GM10248 (cell line): ENCODE measurements around the gene SMYD3.

Experiments used
- CTCF ChIA-PET: fragments of 300-600 bp; sonication (Branson Sonifier 250); formaldehyde crosslinking; extraction: SDS; loops from one replicate; lab custom pipeline; 2021; ENCODE audit warnings: antibody characterized with exemption; lab: Yijun Ruan, JAX
- POLR2A ChIA-PET: fragments of 350-650 bp; sonication (Branson Sonifier 250); formaldehyde crosslinking; extraction: SDS; loops from one replicate; lab custom pipeline; 2020; ENCODE audit warnings: antibody characterized with exemption; lab: Yijun Ruan, JAX
- DNase-seq: peaks from one replicate; pipeline ENCODE4 v3.0.0; 2012; ENCODE audit errors: extremely low spot score
- TF ChIP-seq, protein P1 (sequence below): IDR thresholded peaks from 2 replicates; pipeline ENCODE4 v1.5.1; 2012; ENCODE audit warnings: mild to moderate bottlenecking, low read depth; ENCODE audit errors: extremely low read depth, missing control alignments, control extremely low read depth

SMYD3 gene

DNA sequence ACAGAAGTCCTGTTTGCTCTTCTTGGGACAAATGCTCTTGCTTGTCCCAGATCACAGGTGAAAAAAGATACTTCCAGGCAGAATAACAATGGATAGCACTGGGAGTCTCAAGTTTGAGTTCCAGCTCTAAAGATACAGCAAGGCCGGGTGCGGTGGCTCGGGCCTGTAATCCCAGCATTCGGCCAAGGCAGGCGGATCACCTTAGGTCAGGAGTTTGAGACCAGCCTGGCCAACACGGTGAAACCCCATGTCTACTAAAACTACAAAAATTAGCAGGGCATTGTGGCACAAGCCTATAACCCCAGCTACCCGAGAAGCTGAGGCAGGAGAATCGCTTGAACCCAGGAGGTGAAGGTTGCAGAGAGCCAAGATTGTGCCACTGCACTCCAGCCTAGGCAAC lies 337.6 kb downstream of the SMYD3 start:
- POLR2A ChIA-PET = interaction anchor here (0.7 kb wide), 1 partner anchor 180 kb away, joined by 3 read pairs; no protein-coding TSS in a partner anchor
- no peak for DNase-seq
- CTCF ChIA-PET = interaction anchor here (1.3 to 1.5 kb wide), 3 partner anchors 10 to 70 kb away, joined by 3 to 5 read pairs (median 3); no protein-coding TSS in a partner anchor
- TF ChIP-seq, protein P1, sequence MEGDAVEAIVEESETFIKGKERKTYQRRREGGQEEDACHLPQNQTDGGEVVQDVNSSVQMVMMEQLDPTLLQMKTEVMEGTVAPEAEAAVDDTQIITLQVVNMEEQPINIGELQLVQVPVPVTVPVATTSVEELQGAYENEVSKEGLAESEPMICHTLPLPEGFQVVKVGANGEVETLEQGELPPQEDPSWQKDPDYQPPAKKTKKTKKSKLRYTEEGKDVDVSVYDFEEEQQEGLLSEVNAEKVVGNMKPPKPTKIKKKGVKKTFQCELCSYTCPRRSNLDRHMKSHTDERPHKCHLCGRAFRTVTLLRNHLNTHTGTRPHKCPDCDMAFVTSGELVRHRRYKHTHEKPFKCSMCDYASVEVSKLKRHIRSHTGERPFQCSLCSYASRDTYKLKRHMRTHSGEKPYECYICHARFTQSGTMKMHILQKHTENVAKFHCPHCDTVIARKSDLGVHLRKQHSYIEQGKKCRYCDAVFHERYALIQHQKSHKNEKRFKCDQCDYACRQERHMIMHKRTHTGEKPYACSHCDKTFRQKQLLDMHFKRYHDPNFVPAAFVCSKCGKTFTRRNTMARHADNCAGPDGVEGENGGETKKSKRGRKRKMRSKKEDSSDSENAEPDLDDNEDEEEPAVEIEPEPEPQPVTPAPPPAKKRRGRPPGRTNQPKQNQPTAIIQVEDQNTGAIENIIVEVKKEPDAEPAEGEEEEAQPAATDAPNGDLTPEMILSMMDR = no peak

DNA sequence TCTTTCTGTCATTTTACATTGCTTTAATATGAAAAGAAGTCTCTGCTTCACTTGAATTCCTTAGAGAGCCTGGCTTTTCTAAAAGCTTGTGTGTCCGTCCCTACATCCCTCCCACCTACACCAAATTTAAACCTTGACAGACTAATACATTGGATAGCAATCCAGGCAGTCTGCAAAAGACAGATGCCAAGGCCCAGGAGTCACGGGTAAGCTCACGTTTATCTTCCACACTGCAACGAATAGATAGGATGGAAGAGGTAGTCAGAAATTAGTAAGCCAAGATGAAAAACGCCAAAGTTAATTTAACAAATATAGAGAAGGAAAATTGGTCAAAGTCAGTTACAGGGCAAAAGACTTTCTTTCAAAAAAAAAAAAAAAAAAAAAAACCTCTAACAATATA lies 338.1 kb downstream of the SMYD3 start:
- POLR2A ChIA-PET = interaction anchor here (0.7 kb wide), 1 partner anchor 181 kb away, joined by 3 read pairs; no protein-coding TSS in a partner anchor
- no peak for DNase-seq
- TF ChIP-seq, protein P1 = no peak
- CTCF ChIA-PET = interaction anchor here (1.3 to 1.5 kb wide), 3 partner anchors 10 to 70 kb away, joined by 3 to 5 read pairs (median 3); no protein-coding TSS in a partner anchor

DNA sequence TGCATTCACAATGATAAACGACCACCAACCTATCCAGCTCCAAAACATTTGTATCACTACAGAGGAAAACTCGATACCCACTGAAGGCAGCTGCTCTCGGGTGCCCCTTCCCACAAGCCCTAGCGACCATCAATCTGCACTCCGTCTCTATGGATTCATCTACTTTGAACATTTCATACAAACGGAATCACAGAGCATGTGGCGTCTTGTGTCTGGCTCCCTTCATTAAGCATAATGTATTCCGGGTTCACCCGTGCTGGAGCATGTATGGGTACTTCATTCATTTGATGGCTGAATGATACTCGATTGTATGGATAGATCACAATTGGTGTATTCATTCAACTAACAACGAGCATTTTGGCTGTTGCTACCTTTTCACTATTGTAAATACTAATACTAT lies 340.2 kb downstream of the SMYD3 start:
- CTCF ChIA-PET = no interaction called here
- POLR2A ChIA-PET = no interaction called here
- DNase-seq = no peak
- TF ChIP-seq, protein P1 = no peak

DNA sequence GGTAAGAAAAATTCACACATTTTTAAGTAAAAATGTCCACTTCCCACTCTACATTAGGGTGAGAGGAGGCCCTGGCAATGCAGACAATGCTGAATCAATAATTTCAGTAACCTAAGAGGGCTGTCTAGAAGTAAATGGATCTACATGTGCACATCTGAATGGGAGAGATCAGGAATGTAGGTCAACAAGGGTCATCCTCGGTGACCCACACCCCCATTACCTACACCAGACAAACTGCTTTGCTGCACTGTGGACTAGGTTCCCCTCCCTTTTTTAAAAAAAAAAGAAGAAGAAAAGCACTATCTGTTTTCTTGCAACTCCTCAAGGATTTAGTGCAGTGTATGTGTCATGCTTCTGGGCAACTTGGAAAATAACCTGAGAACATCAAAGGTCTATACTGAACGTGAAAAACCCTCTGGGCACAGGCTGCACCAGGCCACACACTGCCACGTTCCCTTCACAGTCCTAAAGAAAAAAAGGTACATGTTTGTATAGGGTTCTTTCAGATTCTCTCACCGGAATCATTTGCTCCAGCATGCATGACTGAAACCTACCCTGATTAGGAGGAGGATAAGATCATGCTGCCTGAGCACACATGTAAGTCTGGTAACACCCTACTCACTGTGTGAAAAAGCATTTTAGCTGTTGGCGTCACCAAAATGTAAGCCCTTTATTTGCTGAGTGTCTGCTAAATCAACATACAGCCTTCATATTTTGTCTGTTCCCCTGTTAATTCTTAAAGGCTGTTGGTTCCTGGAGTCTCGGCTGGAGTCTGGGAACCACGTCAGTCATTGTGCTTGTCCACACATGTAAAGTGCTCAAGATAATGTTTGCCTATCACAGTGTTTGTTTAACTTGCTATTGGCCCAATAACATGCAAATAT lies 341.0 kb downstream of the SMYD3 start:
- ChIA-PET CTCF (no interaction called here), POLR2A (no interaction called here)
- TF ChIP-seq, protein P1 = no peak
- no peak for DNase-seq

DNA sequence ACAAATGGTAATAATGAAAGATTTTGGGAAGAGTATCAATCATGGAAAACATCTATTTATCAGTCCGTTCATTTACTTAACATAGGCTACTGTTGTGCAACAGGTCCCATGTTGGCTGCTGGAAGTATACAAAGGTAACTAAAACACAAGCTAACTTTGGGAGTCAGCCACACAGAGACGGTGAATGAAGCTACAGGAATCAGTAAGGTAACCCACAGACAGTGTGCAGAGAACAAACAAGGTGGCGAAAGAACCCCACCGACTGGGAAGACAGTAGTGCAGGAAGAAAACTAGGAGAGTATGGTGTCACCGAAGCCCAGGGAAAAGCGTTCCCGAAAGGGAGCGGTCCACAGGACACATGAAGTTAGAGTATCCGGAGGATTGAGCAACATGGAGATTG lies 342.3 kb downstream of the SMYD3 start:
- ChIA-PET POLR2A (no interaction called here), CTCF (no interaction called here)
- no peak for DNase-seq
- TF ChIP-seq, protein P1 = no peak

DNA sequence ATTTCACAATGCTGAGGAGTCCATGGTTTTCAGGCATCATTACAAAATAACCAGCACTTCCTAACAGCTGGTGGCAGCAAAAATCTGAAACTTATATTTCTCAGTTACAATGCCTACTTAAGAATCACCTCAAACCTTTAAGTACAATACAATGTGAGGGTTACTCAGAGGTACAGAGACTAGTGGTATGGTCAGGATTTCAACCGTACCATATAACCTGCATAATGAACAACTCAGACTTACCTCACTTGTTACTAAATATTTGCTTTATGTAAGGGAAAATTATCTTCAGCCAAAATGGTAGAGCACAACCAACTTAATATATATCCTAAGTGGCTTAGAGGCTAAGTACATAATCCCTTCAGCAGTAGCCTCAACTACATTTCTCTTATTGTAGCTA lies 344.5 kb downstream of the SMYD3 start:
- ChIA-PET POLR2A (no interaction called here), CTCF (no interaction called here)
- TF ChIP-seq, protein P1 = no peak
- DNase-seq = no peak
